ENCODE measurements around the gene CHPF.

DNA sequence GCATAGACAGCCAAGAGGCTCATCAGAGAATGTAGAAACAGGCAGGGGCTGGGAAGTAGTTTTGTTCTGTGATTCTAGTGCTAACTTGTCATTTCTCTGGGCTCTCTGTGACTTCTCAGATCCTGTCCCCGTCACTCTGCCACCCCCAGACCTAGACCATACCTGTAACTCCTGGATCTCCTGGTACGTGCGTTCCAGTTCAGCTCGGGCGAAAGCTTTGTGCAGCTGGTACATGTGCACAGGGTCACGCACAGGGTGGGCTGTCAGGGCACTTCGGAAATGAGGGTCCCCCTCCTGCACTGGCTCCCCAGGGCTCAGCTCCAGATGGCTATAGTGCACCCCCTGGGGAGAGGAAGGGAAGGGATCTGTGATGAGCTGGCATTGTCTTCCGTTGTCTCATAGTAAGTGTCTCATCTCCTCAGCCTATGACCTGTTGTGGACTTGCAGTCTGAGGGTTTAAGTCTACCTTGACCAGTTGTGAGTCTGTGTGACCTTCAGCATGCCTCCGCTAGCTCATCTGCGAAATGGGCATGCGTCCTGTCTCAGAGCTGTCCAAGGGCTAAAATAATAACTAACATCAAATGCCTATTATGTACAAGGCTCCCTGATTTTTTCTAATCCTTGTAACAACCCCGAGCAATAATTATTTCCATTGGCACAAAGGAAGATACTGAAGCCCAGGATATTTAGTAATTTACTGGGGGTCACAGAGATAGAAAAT, 2.7 kb downstream of the CHPF start:
- TF ChIP-seq FOS (IDR thresholded peaks at IDR 0.05; ENCODE audit: borderline replicate concordance, insufficient read depth, low read length) (no peak), POLR2A (IDR thresholded peaks at IDR 0.05; ENCODE audit: low read depth, low read length) (no peak), POLR2AphosphoS5 (IDR thresholded peaks at IDR 0.05; ENCODE audit: insufficient read depth, low read depth, low read length) (no peak), EZH2 (IDR thresholded peaks at IDR 0.05; ENCODE audit: borderline replicate concordance, low read depth, low read length, severe bottlenecking) (no peak)
- TF ChIP-seq, protein P1, sequence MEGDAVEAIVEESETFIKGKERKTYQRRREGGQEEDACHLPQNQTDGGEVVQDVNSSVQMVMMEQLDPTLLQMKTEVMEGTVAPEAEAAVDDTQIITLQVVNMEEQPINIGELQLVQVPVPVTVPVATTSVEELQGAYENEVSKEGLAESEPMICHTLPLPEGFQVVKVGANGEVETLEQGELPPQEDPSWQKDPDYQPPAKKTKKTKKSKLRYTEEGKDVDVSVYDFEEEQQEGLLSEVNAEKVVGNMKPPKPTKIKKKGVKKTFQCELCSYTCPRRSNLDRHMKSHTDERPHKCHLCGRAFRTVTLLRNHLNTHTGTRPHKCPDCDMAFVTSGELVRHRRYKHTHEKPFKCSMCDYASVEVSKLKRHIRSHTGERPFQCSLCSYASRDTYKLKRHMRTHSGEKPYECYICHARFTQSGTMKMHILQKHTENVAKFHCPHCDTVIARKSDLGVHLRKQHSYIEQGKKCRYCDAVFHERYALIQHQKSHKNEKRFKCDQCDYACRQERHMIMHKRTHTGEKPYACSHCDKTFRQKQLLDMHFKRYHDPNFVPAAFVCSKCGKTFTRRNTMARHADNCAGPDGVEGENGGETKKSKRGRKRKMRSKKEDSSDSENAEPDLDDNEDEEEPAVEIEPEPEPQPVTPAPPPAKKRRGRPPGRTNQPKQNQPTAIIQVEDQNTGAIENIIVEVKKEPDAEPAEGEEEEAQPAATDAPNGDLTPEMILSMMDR (IDR thresholded peaks at IDR 0.05; ENCODE audit: extremely low read depth in 1 of 2, insufficient read depth in 1 of 2, low read depth in 1 of 2, low read length in 2 of 2) = no peak
